GM18868 (cell line): ENCODE data around the gene UNC5A.

Source experiments
- ATAC-seq: cut with Tn5 transposase; IDR thresholded peaks from one replicate; pipeline ENCODE4 v1.9.1; 2021; ENCODE audit warnings: mild to moderate bottlenecking, moderate library complexity; ENCODE audit not compliant: unreplicated experiment

Gene UNC5A

DNA sequence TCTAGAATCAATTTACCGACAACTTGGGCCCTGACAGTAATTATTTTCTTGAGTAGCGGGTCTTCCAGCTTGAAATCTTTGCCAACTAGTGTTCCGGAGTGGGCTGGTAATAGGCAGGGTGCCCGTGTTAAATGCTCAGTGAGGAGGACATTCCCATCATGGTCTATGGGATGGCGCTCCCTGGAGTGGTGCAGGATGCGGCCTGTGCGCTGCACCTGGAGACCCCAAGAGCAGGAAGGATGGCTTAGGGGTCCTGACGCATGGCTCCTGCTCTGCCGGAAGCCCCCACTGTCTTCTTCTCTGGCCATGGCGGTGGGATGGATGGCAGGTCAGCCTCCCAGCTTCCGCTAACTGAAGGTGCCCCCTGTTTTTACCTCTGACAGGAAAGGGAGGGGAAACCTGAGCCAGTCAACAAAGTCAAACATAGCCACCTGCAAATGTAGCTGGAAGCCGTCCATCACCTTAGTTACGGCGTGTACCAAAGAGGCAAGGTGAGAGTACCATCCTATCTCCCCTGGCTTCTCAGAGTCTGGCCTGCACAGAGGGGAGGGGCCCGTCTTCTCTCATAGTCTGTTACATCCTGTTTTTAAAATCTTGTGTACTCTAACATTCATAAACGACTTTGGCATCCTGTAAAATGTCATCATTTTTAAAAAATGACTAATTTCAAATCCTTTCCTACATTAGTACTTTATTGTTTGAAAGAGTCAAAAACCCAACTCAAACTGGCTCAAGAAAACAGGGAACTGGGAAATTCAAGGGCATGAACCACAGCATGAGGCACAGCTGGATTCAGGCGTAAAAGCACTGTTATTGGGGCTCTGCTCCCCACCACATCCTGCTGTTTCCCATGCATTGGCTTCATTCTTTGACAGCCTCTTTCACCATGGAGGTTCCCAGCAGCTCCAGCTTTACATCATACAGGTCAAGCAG, 28.5 kb upstream of the UNC5A start:
- ATAC-seq: no peak

DNA sequence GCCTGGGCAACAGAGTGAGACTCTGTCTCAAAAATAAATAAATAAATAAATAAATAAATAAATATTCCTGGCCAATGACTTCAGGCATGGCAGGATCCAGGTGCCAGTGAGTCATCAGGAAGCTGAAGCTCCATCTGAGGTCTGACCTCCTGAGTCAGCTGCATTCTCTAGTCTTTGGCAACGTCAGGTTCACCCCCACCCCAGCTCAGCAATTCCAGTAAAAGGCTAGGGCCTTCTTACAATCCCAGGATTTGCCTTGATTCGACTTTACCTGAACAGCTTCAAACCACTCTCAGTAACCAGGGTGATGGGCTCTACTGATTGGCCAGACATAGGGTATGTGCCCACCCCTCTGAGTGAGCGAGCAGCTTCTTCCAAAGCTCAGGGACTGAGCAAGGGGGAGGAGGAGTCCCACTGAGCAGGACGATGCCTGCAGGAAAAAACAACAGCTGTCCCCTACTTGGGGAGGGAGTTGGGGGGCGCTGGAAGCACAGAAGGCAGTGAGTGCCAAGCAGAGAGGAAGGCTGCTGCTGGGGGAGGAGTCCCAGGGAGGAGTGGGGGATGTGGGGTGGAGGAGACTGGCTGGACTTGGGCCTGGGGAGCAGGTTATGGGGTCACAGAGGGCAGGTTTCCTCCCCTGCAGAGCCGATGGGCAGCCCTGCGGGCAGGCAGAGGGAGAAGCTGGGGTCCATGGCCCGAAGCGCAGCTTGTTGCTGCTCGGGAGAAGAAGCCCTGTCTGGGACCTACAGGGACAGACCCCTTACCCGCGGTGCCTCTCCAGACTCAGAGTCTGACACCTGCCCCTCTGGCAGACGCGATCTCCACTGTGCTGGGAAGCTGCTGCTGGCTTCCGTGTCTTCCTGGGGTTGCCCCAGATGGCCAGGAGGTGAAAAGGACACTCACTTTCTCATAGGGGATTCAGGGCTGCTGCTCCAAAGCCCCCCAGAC, 25.9 kb upstream of the UNC5A start:
- no peak for ATAC-seq

DNA sequence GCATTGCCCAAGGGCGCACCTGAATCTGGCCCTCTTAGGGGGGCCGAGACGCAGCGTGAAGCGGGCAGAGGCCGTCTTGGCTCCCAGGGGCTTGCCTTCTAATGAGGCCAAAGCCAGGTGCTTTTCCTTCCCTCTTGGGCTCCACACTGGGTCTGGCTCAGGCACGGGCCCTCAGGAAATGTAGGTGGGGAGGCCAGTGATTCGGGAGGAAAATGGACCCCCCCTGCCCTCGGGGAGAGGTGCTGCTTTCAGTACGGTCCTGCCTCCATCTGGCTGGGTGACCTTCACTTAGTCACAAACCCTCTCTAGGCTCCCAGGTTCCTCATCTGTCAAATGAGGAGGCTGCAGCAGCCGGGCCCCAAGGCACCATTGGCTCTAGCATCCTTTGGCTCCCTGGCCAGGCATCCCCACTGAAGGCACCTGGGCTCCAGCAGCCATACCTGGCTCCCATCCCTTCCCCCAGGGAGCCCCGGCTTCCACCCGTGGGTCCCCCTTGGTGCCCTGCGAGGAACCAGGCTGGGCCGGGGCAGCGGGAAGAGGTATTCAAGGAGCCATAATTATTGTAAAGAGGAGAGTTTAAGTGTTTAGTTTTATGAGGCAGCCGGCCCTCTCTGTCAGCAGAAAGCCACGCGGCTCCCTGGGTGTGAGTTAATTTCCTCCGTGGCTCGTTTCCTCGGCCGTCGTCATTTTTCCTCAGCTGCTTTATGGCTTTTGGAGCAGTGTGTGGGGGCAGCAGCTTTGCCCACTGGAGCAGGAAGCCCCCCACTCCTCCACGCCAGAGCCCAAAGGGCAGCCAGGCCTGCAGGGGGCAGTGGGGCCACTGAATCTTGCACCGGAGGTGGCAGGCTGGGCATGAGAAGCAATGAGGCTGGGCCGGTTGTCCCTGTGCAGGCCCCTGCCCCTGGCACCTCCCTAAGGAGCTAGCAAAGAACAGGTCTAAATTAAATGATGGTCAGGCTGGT, 24.9 kb upstream of the UNC5A start:
- ATAC-seq: no peak

DNA sequence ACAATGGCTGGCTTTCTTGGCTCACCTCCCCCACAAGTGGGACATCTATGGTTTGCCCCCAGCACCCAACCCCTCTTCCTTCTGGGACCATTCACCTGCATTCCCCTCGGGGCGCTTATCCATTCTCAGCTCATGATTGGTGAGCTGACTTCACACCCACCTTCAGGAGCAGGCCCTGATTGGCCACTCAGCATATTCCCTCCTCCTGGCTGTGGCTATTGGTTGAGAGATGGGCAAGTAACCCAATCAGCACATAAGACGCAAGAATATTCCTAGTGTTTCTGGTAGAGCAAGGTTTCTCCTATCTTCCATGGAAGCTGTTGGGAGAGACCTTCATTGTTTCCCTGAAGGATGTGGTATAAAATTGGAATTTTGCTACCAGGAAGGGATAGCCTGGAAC, 22.7 kb upstream of the UNC5A start:
- no peak for ATAC-seq

DNA sequence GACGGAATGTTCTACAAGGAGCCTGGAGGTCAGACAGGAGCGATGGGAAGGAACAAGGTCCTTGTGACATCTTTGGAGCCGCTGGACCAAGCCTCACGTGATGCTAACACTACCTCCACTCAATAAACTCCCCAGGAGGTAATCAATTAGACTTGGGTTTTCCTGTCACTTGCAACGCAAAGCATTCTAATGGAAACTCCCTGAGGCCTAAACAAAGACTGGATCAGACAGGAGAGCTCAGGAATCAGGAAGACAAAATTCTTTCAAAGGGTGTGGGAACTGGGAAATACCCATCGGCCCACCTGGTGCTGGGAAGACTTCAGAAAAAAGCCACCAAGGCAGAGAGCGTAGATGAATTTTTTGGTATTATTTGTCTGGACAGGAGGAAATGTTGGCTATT, 22.3 kb upstream of the UNC5A start:
- ATAC-seq: no peak

DNA sequence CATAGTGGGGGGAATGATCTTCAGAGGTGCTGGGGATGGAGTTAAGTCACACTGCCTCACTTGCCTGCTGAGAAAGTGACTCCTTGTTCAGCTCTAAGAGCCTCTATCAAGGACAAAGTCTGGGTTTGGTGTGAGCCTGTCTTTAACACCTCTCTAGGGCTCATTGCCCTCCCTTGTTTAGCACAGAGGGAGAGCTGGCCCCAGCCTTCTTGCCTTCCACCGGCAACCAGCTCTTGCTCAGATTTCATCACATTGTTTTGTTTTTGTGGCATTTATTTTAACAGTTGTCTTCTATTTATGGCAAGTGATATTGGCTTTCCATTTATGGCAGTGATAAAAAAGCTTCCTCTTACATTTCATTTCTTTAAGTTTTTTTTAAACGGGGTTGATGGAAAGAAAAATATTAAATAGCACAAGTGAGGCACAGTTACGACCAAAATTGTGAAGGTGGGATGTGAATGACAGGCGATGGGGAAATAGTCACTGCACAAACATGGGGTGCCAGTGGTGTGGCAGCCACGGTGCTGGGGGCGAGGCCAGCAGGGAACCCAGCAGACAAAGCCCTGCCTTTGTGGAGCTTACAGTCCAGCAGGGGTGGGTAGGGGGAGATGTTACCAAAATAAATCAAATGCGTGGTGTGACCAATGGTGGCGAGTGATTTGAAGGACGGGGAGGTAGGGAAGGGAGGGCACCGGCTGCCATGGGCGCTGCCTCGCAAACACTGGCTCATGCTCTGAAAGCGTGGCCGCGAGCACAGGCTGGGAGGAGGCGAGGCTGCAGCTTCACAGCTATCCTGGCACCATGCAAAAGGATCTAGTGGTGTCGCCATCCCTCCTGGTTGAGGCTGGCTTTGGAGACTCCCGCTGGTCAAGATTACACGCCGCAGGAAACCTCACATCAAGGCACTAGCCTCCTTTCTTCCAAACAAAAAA, 21.2 kb upstream of the UNC5A start:
- ATAC-seq: no peak

DNA sequence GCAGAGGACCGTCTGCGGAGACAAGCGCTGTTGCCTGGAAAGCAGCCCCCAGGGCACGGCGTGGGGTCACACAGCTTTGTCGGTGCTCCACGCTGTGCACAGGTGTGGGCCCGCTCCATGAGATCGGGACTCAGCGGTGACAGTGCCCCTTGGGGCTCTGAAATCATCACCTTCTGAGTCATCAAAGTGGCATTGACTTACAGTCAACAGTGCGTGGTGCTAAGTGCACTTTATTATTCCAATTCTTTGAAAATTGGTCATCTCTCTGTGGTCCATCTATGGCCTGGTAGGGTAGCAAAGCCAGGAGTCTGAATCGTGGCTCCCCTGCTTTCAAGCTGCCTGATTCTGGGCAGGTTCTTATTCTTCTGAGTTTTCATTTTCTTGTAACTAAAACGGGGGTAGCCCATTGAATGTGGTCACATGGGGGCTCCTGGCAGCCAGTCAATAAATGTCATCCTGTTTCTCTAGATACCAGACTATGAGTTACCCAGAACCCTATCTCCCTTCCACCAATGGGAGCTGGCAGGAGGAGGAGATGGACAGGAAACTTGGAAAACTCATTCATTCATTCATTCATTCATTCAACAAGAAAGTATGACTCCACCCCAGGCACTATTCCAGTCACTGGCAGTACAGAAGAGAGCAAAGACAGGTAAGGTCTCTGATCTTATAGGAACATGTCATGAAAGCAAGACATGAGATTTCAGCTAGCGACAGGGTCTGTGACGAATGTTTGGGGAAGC, 20.3 kb upstream of the UNC5A start:
- ATAC-seq: no peak

DNA sequence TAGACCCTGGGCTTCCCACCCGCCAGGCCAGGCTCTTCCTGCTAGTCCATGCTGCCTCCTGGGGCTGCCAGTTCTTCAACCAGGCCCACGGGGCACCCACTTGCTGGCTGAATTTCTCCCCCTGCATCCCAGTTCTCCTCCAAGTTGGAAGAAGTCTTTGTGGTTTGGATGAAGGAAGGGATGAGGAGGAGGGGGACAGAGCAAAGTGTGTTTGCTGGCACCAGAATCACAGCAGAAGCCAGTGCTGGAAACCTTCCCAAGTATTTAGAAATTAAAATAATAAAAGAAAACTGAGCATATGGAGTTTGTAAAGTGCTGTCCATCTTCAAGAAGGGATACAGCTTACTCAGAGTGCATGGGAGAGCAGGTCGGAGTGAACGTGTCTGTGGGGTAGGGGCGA, 19.4 kb upstream of the UNC5A start:
- ATAC-seq: no peak

DNA sequence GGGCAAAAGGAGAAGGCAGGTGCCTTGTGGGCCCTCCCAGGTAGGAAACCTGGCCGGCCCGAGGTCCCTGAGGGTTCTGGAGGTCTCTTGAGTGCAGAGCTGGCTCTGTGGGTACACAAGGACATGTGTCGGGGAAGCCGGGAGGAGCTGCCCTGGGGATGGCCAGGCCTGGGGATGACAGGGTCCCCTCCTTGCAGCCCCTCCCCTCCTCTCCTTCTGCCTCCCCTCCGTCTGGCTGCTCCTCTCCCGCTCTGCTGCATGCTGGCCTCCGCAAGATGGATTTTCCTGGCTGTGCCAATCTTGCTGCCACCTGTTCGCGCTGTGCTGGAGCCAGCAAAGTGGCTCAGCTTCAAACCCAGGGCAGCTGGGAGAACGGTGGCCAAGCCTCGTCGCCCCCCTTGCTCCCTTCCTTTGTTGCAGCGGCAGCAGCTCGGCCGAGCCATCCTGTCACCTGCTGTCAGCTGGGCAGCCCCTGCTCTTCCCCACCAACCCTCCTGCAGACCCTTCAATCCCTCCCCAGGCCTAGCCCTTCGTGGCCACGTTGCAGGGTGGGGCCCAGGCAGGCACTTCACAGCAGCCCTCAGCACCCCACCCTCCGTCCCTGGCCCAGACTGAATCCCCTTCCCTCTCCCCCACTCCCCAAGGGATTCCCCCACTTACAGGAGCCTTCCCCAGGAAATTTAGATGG, 17.6 kb upstream of the UNC5A start:
- ATAC-seq: no peak

DNA sequence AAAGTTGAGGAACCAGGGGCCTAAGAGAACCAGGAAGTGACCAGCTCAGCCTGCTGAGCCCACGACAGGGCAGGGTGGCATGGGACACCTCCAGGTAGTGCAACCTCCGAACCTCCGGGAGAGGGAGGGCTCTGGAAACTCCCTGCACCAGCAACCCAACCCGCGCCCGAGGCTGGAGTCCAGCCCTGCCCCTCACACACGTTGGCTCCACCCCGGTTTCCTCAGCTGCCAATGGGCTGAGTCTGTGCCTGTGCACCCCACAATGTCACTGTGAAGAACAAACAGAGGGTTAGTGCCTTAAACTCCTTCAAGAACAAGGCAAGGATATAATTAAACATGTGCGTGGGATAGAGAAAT, 17.0 kb upstream of the UNC5A start:
- no peak for ATAC-seq

DNA sequence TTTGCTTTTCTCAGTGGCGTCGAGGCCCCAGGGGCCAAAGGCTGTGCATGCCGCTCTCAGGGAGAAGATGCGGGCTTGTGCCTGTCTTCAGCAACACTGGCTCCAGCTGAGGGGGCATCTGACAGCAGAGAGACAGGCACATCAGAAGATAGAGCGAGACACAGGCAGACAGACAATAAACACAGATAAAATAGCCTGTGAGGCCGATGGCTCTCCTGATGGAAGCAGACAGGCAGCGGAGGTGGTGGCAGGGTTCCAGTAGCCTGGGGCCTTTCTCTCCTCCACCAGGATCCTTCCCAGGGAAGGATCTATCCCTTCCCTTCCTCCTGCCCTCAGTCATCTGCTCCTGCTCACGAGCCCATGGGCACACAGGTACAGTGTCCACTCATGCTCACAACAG, 16.6 kb upstream of the UNC5A start:
- ATAC-seq: no peak

DNA sequence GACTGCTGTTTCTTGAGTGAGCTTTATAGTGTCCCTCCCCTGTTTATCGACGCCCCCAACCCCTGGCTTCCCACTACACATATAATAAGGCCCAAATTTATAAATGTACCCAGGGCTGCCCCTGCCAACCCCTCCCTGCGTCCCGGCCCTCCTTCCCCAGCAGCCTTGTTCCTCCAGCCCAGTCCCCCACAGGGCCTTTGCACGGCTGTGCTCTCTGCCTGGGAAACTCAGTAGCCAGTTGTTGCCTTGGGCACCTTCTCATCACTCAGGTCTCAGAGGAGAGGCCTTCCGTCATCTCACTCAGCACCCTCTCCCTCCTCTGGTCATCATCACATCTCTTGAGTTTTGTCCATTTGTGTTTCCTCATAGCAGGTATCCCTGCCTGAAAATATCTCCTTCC, 15.8 kb upstream of the UNC5A start:
- no peak for ATAC-seq

DNA sequence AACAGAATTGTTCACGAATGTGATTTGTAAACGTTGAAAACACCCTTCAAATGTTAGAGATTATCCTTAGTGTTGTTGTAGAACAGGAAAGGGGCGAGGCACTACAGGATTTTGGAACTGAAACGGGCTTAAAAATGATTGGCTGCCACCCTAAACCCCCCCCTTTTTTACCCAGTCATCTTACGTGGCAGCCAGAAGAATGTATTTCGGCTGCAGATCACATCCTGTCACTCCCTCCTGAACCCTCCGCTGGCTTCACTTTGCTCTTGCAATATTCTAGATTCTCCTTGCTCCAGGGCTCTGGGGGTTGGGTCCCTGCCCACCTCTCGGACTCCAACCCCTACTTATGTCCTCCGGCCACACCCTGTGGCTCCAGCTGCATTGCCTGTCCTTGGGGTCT, 13.9 kb upstream of the UNC5A start:
- ATAC-seq: no peak

DNA sequence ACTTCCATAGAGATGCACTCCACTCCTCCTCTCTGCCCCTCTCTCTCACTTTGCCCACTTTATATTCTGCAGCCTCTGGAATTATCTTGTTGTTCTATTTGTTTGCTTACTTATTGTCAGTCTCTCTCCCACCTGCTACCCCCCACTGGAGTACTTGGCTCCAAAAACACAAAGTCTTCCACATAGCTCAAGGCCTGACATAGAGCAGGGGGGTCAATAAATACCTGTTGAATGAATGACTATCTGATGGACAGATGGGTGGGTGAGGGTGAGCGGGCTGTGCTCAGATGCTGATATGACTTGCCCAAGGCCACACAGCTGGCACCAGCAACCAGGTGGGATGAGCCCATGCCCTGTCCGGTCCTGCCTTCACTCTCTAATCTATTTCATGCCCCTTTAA, 13.4 kb upstream of the UNC5A start:
- ATAC-seq: no peak

DNA sequence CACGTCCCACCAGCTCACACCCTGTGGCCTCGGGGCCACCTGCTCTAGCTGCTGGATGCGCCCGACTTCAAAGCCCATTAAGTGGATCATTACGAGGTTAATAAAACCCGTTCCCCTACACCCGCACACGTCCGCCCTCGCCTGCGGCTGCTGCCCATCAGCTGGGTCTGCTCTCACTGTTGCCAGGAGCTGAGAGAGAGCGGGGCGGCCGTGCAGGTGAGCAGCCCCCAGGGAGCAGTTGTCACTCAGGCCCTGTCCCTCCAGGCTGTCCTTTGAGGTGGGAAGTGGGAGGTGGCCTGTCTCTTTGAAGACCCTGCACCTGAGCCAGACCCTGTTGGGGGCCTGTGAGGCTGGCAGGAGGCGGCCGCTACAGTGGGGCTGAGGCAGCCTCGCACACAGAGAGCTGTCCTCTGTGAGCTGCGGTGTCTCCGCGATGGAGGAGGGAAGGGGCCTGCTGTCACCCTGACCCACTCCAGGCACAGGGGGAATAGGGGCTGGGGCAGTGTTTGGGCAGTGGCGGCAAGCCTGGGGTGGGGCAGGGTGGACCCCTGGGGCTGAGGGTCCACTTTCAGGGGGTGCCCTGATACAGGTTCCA, 12.8 kb upstream of the UNC5A start:
- ATAC-seq: no peak

DNA sequence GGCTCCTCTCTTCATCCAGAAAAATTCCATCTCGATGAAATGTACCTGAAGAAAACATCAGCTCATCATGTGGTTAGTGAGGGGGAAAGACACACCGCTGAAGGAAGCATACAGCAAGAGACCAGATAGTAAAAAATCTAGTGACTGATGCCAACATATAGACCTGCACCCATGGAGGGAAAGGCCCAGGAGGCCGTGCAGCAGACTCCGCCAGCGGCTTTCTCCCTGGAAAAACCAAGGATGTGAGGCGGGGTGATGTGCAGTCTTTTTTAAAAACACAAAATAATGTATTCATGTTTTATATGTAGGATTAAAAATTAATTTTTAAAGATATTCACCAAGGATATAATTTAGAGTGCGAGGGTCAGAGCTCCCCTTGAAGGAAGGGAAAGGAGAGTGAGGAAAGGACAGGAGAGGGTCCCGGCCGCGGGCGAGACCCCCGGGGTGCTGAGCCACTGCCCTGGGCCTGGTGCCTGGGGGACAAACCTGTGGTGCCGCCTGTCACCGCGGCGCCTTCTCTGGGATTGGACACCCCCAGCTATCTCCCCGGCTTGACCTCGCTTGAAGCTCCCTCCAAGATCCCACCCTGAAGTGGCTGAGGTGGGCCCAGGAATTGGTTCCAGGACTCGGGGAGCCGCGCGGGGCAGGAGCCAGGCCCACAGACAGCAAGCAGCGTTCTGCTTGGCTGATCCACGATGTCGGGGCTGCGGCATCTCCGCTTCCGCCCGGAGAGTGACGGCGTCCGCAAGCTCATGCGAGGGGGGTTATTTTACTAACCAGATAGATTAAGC, 12.1 kb upstream of the UNC5A start:
- no peak for ATAC-seq

DNA sequence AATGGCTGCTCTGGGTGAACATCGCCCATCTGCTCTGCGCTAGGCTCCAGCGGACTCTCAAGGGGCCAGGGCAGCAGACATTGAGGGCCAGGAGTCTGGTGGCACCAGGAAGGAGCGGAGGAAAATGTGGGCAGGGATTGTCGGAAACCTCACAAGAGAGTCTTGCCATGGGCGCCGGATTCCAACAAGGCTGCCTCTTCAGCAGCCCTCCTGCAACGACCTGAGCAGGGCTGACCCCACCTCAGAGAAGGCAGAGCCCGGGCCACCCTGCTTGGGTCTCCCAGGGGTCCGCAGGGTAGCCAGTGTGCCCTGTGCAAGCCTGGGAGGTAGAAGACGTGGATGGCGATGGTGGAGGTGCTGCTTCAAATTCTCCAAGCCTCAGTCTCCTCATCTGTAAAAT, 11.4 kb upstream of the UNC5A start:
- no peak for ATAC-seq
